22Rv1 (cell line): ENCODE data around the gene CACNA1F.

Experiments used
- CTCF ChIP-seq: fragments of 450-650 bp; IDR thresholded peaks from 2 replicates; pipeline ENCODE4 v1.5.1; 2017; ENCODE audit warnings: mild to moderate bottlenecking
- ZFX ChIP-seq: fragments of 450-650 bp; IDR thresholded peaks from 2 replicates; pipeline ENCODE4 v1.6.1; 2017; ENCODE audit warnings: antibody characterized with exemption, borderline replicate concordance

- TF ChIP-seq CTCF (no peak), ZFX (no peak)
Measured at GRCh38 chrX:49189606-49190005, 43.5 kb downstream of the CACNA1F start.
